ENCODE data around the gene PROK2. TPM values are rescaled to one million over a fixed set of nuclear protein-coding genes. Genes with fewer than 3 reads are reported as not detected.

The PROK2 gene
- total RNA-seq, 1 donor from 2014 or later = not detected

DNA sequence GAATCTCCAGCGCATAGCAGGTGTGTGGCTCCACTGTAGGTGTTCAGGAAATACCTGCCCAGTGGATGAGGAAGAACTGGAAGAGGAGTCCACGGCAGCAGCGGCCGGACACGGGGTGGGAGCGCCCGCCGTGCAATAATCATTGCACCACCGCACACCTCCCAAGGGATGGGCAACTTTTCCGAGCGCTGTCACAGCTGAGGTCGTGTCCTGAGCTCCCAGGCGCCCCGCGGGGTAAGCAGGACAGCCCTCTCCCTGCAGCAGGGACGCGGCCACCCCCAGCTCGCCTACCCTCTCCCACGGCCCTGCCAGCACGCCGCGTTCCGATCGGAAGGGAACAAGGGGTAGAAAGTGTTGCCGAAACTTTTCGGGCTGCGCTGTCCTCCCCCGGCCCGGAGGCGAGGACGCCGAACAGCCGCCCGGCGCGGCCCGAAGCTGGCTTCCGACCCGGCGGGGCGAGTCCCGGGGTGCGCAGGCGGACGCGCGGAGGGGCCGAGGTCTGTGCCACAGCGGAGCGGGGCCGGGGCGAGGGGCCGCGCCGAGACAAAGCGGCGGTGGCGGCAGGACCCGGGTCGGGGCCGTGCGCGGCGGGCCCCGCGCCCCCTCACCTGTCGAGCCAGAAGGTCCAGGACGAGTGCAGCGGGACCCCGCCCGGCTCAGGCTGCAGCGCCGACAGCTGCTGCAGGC lies 60.2 kb downstream of the PROK2 start:
- Mint-ChIP-seq H3K27ac (peak overlapping the region; percentile 81), H3K27me3 (peaks cover 64% of the 10 kb centered on the region)
- peak; percentile 41 for DNase-seq (ENCODE audit: low spot score, unreplicated experiment)

DNA sequence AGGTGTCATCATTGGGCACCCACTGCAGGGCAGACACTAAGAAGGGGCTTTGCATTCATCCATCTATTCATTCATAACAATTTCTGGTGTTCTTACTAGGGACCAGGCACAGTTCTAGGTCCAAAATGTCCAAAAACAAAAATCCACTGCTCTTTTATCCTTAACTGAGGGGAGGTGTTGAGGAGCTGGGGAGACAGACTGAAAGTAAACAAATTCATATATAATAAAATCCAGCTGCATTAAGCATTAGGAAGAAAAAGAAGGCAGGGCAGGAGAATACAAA lies 60.8 kb downstream of the PROK2 start:
- Mint-ChIP-seq H3K27me3 (peaks cover 66% of the 10 kb centered on the region), H3K27ac (peak overlapping the region; percentile 81)
- TF ChIP-seq, protein P1, sequence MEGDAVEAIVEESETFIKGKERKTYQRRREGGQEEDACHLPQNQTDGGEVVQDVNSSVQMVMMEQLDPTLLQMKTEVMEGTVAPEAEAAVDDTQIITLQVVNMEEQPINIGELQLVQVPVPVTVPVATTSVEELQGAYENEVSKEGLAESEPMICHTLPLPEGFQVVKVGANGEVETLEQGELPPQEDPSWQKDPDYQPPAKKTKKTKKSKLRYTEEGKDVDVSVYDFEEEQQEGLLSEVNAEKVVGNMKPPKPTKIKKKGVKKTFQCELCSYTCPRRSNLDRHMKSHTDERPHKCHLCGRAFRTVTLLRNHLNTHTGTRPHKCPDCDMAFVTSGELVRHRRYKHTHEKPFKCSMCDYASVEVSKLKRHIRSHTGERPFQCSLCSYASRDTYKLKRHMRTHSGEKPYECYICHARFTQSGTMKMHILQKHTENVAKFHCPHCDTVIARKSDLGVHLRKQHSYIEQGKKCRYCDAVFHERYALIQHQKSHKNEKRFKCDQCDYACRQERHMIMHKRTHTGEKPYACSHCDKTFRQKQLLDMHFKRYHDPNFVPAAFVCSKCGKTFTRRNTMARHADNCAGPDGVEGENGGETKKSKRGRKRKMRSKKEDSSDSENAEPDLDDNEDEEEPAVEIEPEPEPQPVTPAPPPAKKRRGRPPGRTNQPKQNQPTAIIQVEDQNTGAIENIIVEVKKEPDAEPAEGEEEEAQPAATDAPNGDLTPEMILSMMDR (IDR thresholded peaks at IDR 0.05; ENCODE audit: unreplicated experiment) = no peak

More for the DNA sequence above, 60.2 kb downstream of the PROK2 start:
- no peaks in the 10 kb centered on the region for H3K36me3 Mint-ChIP-seq (ENCODE audit: insufficient read depth)
- H3K4me1 Mint-ChIP-seq (ENCODE audit: low read depth) = peaks cover 7% of the 10 kb centered on the region
- H3K4me3 Mint-ChIP-seq (ENCODE audit: low read depth) = peak overlapping the region; percentile 73
- H3K9me3 Mint-ChIP-seq (ENCODE audit: low read depth) = no peaks in the 10 kb centered on the region
- TF ChIP-seq, protein P1 (IDR thresholded peaks at IDR 0.05; ENCODE audit: unreplicated experiment) = no peak

DNA sequence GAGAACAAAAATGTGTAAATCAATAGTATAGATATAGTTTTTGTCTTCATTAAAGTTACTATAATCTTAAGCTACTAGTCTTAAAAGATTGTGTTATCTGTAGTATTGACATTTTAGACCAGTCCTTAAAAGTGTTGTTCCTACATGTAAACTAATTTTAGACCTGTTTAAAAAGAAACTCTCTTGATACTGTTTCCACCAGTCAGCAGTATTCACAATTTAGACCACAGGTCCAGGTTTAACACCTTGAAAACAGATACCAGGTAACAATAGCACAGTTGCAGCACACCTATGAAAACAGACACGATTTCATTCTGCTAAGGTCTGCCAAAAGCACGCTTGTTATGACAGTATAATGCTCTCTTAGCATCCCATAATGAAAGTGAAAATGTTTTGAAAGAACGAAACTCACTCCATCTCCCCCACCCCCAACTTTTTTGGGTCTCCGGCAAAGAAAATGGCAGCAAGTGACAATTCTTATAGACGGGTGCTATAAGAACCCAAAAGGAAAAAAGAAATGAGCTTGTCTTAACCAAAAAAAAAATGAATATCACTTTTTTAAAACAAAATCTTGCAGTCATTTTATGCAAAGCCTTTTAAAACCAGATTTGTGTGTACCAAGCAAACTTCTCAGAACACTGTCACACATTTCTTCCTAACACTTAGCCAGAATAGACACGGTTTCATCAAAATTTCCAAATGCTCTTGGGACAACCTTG lies 61.3 kb downstream of the PROK2 start:
- Mint-ChIP-seq H3K4me1 (ENCODE audit: low read depth) (peaks cover 7% of the 10 kb centered on the region), H3K27ac (no peak overlapping the region)

More for the DNA sequence above, 60.8 kb downstream of the PROK2 start:
- DNase-seq (ENCODE audit: low spot score, unreplicated experiment) = no peak
- Mint-ChIP-seq H3K4me3 (ENCODE audit: low read depth) (peak overlapping the region; percentile 73), H3K36me3 (ENCODE audit: insufficient read depth) (no peaks in the 10 kb centered on the region), H3K9me3 (ENCODE audit: low read depth) (no peaks in the 10 kb centered on the region), H3K4me1 (ENCODE audit: low read depth) (peaks cover 7% of the 10 kb centered on the region)

DNA sequence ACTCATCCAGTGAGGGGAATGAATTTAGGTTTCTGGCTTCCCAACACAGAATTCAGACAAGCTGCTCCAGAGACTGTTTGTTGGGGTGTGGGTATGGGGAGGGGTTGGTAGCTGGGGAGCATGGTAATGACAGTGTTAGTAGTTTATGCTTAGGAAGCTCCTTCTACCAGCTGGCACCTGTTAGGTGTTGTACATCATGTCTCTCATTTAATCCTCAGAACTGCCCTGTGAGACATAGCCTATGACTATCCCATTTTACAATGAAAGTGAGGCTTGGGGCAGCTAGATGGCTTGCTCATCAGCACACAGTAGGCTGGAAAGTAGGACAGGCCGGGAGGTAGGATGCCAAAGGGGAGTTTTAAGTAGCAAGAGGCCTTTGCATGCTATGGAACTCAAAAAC lies 62.3 kb downstream of the PROK2 start:
- Mint-ChIP-seq H3K27ac (no peak overlapping the region), H3K4me3 (ENCODE audit: low read depth) (no peak overlapping the region), H3K27me3 (peaks cover 64% of the 10 kb centered on the region), H3K36me3 (ENCODE audit: insufficient read depth) (no peaks in the 10 kb centered on the region), H3K4me1 (ENCODE audit: low read depth) (peaks cover 7% of the 10 kb centered on the region), H3K9me3 (ENCODE audit: low read depth) (no peaks in the 10 kb centered on the region)
- DNase-seq (ENCODE audit: low spot score, unreplicated experiment) = no peak
- TF ChIP-seq, protein P1 (IDR thresholded peaks at IDR 0.05; ENCODE audit: unreplicated experiment) = no peak

More for the DNA sequence above, 61.3 kb downstream of the PROK2 start:
- Mint-ChIP-seq H3K9me3 (ENCODE audit: low read depth) (no peaks in the 10 kb centered on the region), H3K27me3 (peaks cover 66% of the 10 kb centered on the region), H3K36me3 (ENCODE audit: insufficient read depth) (no peaks in the 10 kb centered on the region), H3K4me3 (ENCODE audit: low read depth) (peak overlapping the region; percentile 73)
- TF ChIP-seq, protein P1 (IDR thresholded peaks at IDR 0.05; ENCODE audit: unreplicated experiment) = no peak
- no peak for DNase-seq (ENCODE audit: low spot score, unreplicated experiment)

Other genes starting within 250 kb of the PROK2 start
- gene FOXP1, start 201.4 kb downstream of the PROK2 start, total RNA-seq = 242 and 252 TPM in 2 replicates
- gene EIF4E3, start 59.7 kb downstream of the PROK2 start, total RNA-seq = 11.9 and 12.1 TPM in 2 replicates
- gene GPR27, start 31.3 kb downstream of the PROK2 start, total RNA-seq = 6.1 and 6.7 TPM in 2 replicates